Mammary epithelial cell (primary cell): ENCODE results near the gene RSAD2.
"Not testable (repeated sequence)": the region's sequence is repeated elsewhere in the genome, so short reads cannot be mapped to it uniquely, and the experiment has no call there.

Experiments
- EZH2 ChIP-seq: IDR thresholded peaks from 2 replicates; pipeline ENCODE4 v1.6.1; 2012; ENCODE audit warnings: low read length, inconsistent platforms, borderline replicate concordance
- TF ChIP-seq, protein P1 (sequence below), 2 donors: IDR thresholded peaks in 1 of 2; conservative IDR thresholded peaks in 1 of 2; 2 replicates each; pipeline ENCODE4 v1.5.1; 2011 to 2012; ENCODE audit warnings: inconsistent platforms in 2 of 2, low read length in 2 of 2, mild to moderate bottlenecking in 2 of 2, control low read depth in 1 of 2, low read depth in 1 of 2; ENCODE audit not compliant: insufficient read depth in 1 of 2; ENCODE audit errors: extremely low read depth in 1 of 2

DNA sequence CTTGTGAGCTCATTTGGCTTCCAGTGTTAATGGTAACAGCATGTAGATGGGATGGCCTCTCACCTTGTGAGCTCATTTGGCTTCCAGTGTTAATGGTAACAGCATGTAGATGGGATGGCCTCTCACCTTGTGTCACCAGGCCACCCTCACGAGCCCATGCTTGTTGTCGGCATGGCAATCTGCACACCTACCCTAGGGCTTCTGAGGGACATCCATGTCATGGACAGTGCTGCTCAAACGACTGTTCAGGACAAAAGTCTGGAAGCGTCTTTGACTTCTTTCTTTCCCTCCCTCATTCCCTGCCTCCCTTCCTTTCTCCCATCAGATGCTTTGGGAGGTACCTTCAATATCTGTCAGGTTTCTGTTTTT is 58.1 kb downstream of the RSAD2 start:
- TF ChIP-seq, protein P1, sequence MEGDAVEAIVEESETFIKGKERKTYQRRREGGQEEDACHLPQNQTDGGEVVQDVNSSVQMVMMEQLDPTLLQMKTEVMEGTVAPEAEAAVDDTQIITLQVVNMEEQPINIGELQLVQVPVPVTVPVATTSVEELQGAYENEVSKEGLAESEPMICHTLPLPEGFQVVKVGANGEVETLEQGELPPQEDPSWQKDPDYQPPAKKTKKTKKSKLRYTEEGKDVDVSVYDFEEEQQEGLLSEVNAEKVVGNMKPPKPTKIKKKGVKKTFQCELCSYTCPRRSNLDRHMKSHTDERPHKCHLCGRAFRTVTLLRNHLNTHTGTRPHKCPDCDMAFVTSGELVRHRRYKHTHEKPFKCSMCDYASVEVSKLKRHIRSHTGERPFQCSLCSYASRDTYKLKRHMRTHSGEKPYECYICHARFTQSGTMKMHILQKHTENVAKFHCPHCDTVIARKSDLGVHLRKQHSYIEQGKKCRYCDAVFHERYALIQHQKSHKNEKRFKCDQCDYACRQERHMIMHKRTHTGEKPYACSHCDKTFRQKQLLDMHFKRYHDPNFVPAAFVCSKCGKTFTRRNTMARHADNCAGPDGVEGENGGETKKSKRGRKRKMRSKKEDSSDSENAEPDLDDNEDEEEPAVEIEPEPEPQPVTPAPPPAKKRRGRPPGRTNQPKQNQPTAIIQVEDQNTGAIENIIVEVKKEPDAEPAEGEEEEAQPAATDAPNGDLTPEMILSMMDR (conservative IDR thresholded peaks at IDR 0.05 in 1 of 2, IDR thresholded peaks at IDR 0.05 in 1 of 2; ENCODE audit: extremely low read depth in 1 of 2, insufficient read depth in 1 of 2, low read depth in 1 of 2, low read length in 2 of 2): not testable (repeated sequence)
- TF ChIP-seq EZH2: not testable (repeated sequence)
